GM12872 (cell line): ENCODE results near the gene PTK6.

Source experiments
- TF ChIP-seq, protein P1 (sequence below): IDR thresholded peaks from 3 replicates; pipeline ENCODE4 v1.5.1; 2011; ENCODE audit warnings: low read depth, mild to moderate bottlenecking, low read length, moderate library complexity; ENCODE audit not compliant: insufficient read depth

The PTK6 gene

DNA sequence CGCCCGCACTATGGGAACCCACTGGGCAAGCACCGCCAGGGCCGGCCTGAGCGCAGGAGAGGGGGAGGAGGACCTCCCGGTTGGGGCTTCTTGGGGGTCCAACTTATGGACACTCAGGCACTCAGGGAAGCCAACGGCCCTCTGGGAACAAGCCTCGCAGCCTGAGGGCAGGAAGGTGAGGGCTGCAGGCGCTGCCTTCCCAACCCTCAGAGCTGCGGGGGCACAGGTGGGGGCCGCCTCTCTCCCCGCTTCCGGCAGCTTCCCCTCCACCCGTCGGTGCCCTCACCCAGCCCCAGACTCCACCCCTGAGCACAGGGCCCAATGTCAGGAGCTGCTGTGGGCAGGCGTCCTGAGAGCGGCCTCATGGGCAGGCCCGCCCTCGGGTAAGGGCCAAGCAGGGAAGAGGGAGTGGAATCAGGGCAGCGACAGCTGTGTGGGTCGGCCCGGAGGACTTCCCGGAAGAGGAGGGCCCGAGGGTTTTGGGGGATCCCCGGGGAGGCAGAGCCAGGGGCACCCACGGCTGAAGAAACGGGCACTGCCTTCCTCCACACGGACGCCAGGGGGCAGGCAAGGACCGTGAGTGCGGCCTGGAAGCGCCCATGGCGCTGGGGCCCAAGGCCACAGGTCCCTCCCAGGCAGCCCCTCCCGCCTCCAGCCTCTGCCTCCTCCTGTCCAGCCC, 488 bp upstream of the PTK6 start:
- TF ChIP-seq, protein P1, sequence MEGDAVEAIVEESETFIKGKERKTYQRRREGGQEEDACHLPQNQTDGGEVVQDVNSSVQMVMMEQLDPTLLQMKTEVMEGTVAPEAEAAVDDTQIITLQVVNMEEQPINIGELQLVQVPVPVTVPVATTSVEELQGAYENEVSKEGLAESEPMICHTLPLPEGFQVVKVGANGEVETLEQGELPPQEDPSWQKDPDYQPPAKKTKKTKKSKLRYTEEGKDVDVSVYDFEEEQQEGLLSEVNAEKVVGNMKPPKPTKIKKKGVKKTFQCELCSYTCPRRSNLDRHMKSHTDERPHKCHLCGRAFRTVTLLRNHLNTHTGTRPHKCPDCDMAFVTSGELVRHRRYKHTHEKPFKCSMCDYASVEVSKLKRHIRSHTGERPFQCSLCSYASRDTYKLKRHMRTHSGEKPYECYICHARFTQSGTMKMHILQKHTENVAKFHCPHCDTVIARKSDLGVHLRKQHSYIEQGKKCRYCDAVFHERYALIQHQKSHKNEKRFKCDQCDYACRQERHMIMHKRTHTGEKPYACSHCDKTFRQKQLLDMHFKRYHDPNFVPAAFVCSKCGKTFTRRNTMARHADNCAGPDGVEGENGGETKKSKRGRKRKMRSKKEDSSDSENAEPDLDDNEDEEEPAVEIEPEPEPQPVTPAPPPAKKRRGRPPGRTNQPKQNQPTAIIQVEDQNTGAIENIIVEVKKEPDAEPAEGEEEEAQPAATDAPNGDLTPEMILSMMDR = peak; percentile 97

DNA sequence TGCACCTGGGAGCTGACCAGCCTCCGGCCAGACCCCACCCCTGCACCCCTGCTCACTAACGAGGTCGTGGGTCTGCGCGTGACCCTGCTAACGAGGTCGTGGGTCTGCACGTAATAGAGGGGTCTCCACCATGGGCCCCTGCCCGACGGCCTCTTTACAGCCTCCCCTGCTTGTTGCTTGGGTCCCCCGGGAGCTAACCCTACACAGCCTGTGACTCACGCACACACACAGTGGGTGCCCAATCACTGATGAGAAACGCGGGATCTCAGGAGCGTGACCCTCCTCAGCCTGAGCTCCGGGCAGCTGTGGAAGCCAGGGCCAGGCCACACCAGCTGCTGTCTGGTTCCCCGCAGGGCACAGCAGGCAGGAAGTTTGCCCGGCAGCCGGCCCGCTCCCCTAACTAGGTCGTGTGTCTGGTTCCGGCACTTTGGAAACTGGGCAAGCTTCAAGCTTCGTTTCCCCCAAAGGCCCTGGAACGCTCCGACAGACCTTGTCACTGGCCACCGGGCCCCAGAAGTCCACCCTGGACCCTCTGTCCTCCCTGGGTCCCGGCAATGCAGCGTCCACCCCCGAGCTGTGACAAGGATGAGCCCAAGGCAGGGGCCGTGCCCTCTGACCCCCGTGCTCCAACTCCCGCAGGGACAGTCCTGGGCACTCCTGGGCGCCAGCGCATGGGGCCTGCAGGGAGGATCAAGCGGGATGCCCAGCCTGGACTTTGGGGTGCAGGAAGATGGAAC, 767 bp downstream of the PTK6 start:
- TF ChIP-seq, protein P1 = no peak

DNA sequence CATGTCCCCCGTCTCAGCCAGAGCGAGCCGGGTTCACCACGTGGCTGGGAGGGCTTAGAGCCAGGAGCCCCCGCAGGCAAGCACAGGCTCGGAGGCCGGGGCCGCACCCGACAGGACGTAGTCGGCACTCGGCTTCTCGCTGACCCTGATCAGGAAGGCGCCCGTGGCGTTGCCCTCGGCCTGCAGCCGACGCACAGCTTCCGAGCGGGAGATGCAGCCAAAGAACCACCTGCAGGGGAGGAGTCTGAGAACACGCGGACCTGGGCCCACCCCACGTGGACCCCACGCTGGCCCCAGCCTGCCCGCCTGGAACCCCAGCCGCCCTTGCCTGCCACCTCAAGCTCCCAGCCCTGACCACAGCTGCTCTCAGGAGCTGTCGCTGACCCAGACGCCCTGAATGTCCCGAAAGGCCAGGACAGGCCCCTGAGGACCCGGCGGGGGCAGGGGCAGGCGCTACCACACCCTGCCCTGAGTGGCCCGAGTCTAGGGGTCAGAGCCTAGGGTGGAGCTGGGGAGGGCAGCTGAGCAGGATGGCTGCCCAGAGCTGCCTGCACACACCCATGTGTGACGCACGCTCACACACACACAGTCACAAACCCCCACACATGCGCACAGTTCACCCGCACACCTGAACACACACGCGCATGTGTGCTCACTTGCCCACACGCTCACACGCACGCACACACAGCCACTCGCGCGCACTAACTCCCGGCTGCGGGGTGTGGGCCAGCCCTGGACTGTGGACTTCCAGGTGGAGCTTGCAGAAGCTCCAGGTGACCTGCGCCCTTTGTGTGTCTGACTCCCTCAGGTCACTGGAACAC, 2.1 kb downstream of the PTK6 start:
- TF ChIP-seq, protein P1 = no peak

DNA sequence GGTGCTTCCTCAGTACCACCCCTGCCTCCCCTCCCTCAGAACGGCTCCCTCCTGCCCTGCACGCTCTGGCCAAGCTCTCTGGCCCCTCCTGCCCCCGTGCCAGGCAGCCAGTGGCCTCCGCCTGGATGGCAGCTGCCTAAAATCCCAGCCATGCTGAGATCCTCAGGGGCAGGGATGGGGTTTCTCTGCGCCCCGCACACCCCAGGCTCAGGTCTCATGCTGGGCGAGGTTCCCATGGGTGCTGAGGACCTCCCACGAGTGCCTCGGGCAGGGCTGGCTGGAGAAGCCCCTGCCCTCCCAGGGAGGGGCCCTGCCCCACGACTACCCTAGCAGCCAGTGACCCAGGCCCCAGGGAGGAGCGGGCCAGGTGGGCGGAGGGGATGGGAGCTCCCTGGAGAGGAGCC, 2.7 kb downstream of the PTK6 start:
- TF ChIP-seq, protein P1 = no peak

DNA sequence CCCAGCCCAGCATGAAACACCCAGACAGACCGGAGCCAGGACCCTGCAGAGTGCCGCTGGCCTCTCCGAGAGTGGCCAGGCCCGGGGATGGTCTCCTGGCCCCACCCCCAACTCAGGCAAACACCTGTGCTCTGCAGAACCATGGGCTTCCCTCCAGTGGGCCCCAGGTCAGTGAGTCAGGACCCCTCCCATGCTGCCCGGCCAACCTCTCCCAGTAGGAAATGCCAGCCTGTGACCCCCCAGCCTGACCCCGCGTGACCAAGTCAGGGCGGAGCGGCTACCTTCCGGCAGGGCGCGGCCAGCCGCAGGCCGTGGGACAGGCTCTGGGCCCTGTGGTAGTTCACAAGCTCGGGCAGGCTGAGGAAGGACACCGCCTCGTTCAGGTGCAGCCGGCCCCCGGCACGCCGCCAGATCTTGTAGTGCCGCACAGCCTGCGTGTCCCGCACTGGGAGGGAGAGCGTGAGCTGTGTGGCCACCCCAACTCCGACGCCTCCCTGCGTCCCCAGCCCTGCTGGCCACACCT, 3.2 kb downstream of the PTK6 start:
- TF ChIP-seq, protein P1 = no peak

DNA sequence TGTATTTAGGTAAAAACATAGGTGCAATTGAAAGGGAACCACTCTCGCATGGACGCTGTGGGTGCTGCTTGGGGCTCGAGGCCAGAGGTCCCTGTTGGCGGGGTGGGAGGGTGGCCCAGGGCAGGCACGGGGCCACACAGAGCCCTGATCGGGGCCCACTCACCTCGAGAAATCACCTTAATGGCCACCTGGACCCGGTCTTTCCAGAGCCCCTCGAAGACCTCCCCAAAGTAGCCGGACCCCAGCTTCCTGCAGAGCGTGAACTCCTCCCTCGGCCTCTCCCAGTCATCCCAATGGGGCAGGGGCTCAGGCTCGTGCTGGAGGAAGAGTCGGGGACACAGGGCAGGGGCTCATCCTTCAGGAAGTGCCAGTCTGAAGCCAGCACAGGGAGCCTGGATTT, 3.8 kb downstream of the PTK6 start:
- TF ChIP-seq, protein P1 = no peak

DNA sequence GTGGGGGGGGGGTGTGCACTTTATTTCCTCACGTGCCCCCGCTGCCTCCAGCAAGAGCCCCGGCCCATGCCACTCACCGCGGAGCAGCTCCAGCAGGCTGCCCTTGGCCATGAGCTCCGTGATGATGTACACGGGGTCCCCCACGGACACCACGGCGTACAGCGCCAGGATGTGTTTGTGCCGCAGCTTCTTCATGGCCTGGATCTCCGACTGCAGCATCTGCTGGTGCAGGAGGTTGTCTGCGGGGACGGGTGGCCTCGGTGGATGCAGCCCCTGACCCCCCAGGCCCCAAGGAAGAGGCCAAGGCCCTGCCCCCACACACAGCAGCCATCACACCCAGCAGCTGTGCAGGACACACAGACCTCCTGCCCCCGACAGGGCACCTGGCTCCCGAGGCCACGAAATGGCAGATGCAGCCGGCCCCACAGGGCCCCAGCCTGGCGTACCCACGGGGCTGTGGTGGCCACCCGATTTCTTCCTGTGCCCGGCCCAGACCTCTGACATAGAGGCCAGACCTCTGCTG, 4.7 kb downstream of the PTK6 start:
- TF ChIP-seq, protein P1 = no peak
